Body of pancreas (tissue), 4 donors: ENCODE measurements around the gene SORT1. TPM values are rescaled to one million over a fixed set of nuclear protein-coding genes. Genes with fewer than 3 reads are reported as not detected.

Experiments used
- ATAC-seq: fragments of 150-250 bp; one replicate; pipeline ENCODE4 v1.9.1; 2016
- DNase-seq, 4 donors: peaks; one replicate each; pipeline ENCODE4 v3.0.0-alpha.2; 2019
- H3K27ac ChIP-seq, 4 donors: fragments of 200-600 bp; sonication (generic); 1 replicate in 3 of 4; 2 replicates in 1 of 4; pipeline versions ENCODE4 v1.5.1 to v1.6.1; 2016 to 2019; ENCODE audit warnings: mild to moderate bottlenecking in 1 of 4, mixed read lengths in 1 of 4, moderate library complexity in 1 of 4
- H3K27me3 ChIP-seq, 2 donors: fragments of 200-600 bp; sonication (generic); one replicate each; pipeline ENCODE4 v1.6.0; 2016; ENCODE audit warnings: mild to moderate bottlenecking in 1 of 2
- H3K36me3 ChIP-seq, 2 donors: fragments of 200-600 bp; sonication (generic); replicated peaks in 1 of 2; 2 replicates each; pipeline ENCODE4 v1.5.1; 2016; ENCODE audit warnings: low read depth in 2 of 2; ENCODE audit not compliant: insufficient read depth in 1 of 2
- H3K4me1 ChIP-seq: fragments of 200-600 bp; sonication (generic); one replicate; pipeline ENCODE4 v1.6.0; 2016
- H3K4me3 ChIP-seq, 2 donors: fragments of 200-600 bp; sonication (generic); 1 replicate in 1 of 2; 2 replicates in 1 of 2; pipeline ENCODE4 v1.5.1; 2016 to 2019
- H3K9me3 ChIP-seq, 3 donors: fragments of 200-600 bp; sonication (generic); 1 replicate in 2 of 3; 2 replicates in 1 of 3; pipeline ENCODE4 v1.5.1; 2016
- CTCF ChIP-seq, 7 experiments: fragments of 450-650 bp in 4 of 7; fragments of 200-600 bp in 3 of 7; sonication (generic) in 3 of 7; IDR thresholded peaks; one replicate each; pipeline ENCODE4 v1.5.1; 2016 to 2019; ENCODE audit warnings: antibody characterized with exemption in 7 of 7
- POLR2A ChIP-seq, 3 donors: fragments of 450-650 bp; IDR thresholded peaks; one replicate each; pipeline ENCODE4 v1.6.1; 2016; ENCODE audit warnings: antibody characterized with exemption in 3 of 3, mild to moderate bottlenecking in 2 of 3
- WGBS, 2 donors: methylation state at CpG; one replicate each; pipeline ENCODE4 v1.1.5; 2017; 5-methylcytosine and 5-hydroxymethylcytosine counted together
- intact Hi-C: fragments of 100-400 bp; cut with DNase I; formaldehyde crosslinking; loops from one replicate; pipeline ENCODE4 v1.15.1; 2023
- total RNA-seq, 2 donors: library from RNA; depleted of rRNA; stranded (reverse); fragments of >200 nt; gene quantifications; one replicate each; pipeline ENCODE4 v1.1.0, GENCODE V29; 2016

SORT1 gene
- total RNA-seq, 2 donors from 2014 or later, result 23.6 to 24.7 TPM

- intact Hi-C loops, result no loop called here
- TF ChIP-seq CTCF (IDR thresholded peaks at IDR 0.05), result no peak
- TF ChIP-seq POLR2A (IDR thresholded peaks at IDR 0.05), result no peak
- H3K27ac ChIP-seq, result no peak overlapping the region
- H3K4me1 ChIP-seq, result peaks cover 32% of the 10 kb centered on the region
- 92 to 95% methylated on average over 6 to 13 of the region's 13 CpGs for WGBS, 2 donors
- H3K9me3 ChIP-seq, result no peaks in the 10 kb centered on the region
- H3K27me3 ChIP-seq, result no peaks in the 10 kb centered on the region
- no peak overlapping the region for H3K4me3 ChIP-seq
- ATAC-seq (no peak), DNase-seq (peak in 1 of 4 donors; percentile 23)
- no peaks in the 10 kb centered on the region for H3K36me3 ChIP-seq
These were observed 125.5 kb downstream of the SORT1 start for GRCh38 chr1:109272021-109272799.

GRCh38 chr1:109271458-109271857 lies 126.3 kb downstream of the SORT1 start:
- ATAC-seq (no peak), DNase-seq (no peak)
- Histone ChIP-seq H3K4me1 (peaks cover 24% of the 10 kb centered on the region), H3K9me3 (no peaks in the 10 kb centered on the region), H3K27me3 (no peaks in the 10 kb centered on the region), H3K36me3 (no peaks in the 10 kb centered on the region), H3K4me3 (no peak overlapping the region), H3K27ac (no peak overlapping the region)
- WGBS, 2 donors, result 84 to 89% methylated on average over 6 of the region's 6 CpGs
- intact Hi-C loops, result no loop called here
- TF ChIP-seq POLR2A (IDR thresholded peaks at IDR 0.05), result no peak
- no peak for TF ChIP-seq CTCF (IDR thresholded peaks at IDR 0.05)

GRCh38 chr1:109270623-109271317 lies 126.9 kb downstream of the SORT1 start:
- Histone ChIP-seq H3K27ac (no peak overlapping the region), H3K9me3 (no peaks in the 10 kb centered on the region), H3K4me3 (no peak overlapping the region), H3K4me1 (peaks cover 21% of the 10 kb centered on the region), H3K36me3 (no peaks in the 10 kb centered on the region), H3K27me3 (no peaks in the 10 kb centered on the region)
- DNase-seq (no peak), ATAC-seq (no peak)
- TF ChIP-seq POLR2A (IDR thresholded peaks at IDR 0.05) (no peak), CTCF (IDR thresholded peaks at IDR 0.05) (no peak)
- WGBS, 2 donors, result 87 to 95% methylated on average over 13 to 19 of the region's 20 CpGs
- intact Hi-C loops, result no loop called here

- no peaks in the 10 kb centered on the region for H3K9me3 ChIP-seq
- H3K36me3 ChIP-seq, result no peaks in the 10 kb centered on the region
- peaks cover 14% of the 10 kb centered on the region for H3K4me1 ChIP-seq
- no peak for ATAC-seq
- no peak for TF ChIP-seq CTCF (IDR thresholded peaks at IDR 0.05)
- TF ChIP-seq POLR2A (IDR thresholded peaks at IDR 0.05), result no peak
- no peak overlapping the region for H3K4me3 ChIP-seq
- no peaks in the 10 kb centered on the region for H3K27me3 ChIP-seq
- 87 to 92% methylated on average over 15 to 16 of the region's 17 CpGs for WGBS, 2 donors
- DNase-seq, result no peak
- intact Hi-C loops, result loop anchor here (10.0 kb wide), 1 partner anchor 435 kb away; no protein-coding TSS in a partner anchor
- H3K27ac ChIP-seq, result no peak overlapping the region
These were observed 127.6 kb downstream of the SORT1 start for GRCh38 chr1:109269981-109270622.
